Vagina (tissue), 2 donors: ENCODE measurements around the gene GALM.
"Not testable (repeated sequence)": the region's sequence is repeated elsewhere in the genome, so short reads cannot be mapped to it uniquely, and the experiment has no call there.

Experiments
- CTCF ChIP-seq, 3 experiments: fragments of 450-650 bp in 2 of 3; fragments of 200-600 bp in 1 of 3; sonication (generic) in 1 of 3; IDR thresholded peaks; one replicate each; pipeline ENCODE4 v1.5.1; 2017 to 2019; ENCODE audit warnings: antibody characterized with exemption in 3 of 3, mild to moderate bottlenecking in 2 of 3, moderate library complexity in 2 of 3
- POLR2A ChIP-seq, 2 donors: fragments of 450-650 bp; IDR thresholded peaks; one replicate each; pipeline ENCODE4 v1.6.1; 2017; ENCODE audit warnings: antibody characterized with exemption in 2 of 2, mild to moderate bottlenecking in 2 of 2, moderate library complexity in 2 of 2
- POLR2AphosphoS5 ChIP-seq, 2 donors: sonication (generic); formaldehyde crosslinking; IDR thresholded peaks; one replicate each; pipeline ENCODE4 v1.9.0; 2017; ENCODE audit warnings: antibody characterized with exemption in 2 of 2, mild to moderate bottlenecking in 2 of 2, low read depth in 1 of 2; ENCODE audit not compliant: insufficient read depth in 1 of 2

- not testable (repeated sequence) for TF ChIP-seq CTCF (IDR thresholded peaks at IDR 0.05); POLR2A (IDR thresholded peaks at IDR 0.05); POLR2AphosphoS5 (IDR thresholded peaks at IDR 0.05; ENCODE audit: insufficient read depth in 1 of 2, low read depth in 1 of 2)
Observed at GRCh38 chr2:38703336-38703735, 37.4 kb downstream of the GALM start.
